ENCODE measurements around the gene OR51B6. TPM values are rescaled to one million over a fixed set of nuclear protein-coding genes. Genes with fewer than 3 reads are reported as not detected.
"Not testable (repeated sequence)": the region's sequence is repeated elsewhere in the genome, so short reads cannot be mapped to it uniquely, and the experiment has no call there.

OR51B6 gene
- total RNA-seq, 1 donor from 2014 or later = not detected

GRCh38 chr11:5310423-5310822 is 40.9 kb upstream of the OR51B6 start:
- Mint-ChIP-seq H3K9me3 (ENCODE audit: unreplicated experiment) (no peaks in the 10 kb centered on the region), H3K4me1 (ENCODE audit: unreplicated experiment) (no peaks in the 10 kb centered on the region)
- no peak for TF ChIP-seq CTCF (IDR thresholded peaks at IDR 0.05)

GRCh38 chr11:5313326-5314023 is 37.8 kb upstream of the OR51B6 start:
- H3K27me3 Mint-ChIP-seq (ENCODE audit: unreplicated experiment) = peaks cover 17% of the 10 kb centered on the region
- H3K27ac Mint-ChIP-seq (ENCODE audit: unreplicated experiment); H3K9me3 Mint-ChIP-seq (ENCODE audit: unreplicated experiment); DNase-seq (ENCODE audit: extremely low spot score, unreplicated experiment); H3K36me3 Mint-ChIP-seq (ENCODE audit: unreplicated experiment); H3K4me3 Mint-ChIP-seq (ENCODE audit: unreplicated experiment); H3K4me1 Mint-ChIP-seq (ENCODE audit: unreplicated experiment): not testable (repeated sequence)

More at GRCh38 chr11:5310423-5310822, 40.9 kb upstream of the OR51B6 start:
- no peak for DNase-seq (ENCODE audit: extremely low spot score, unreplicated experiment)
- Mint-ChIP-seq H3K27ac (ENCODE audit: unreplicated experiment) (no peak overlapping the region), H3K36me3 (ENCODE audit: unreplicated experiment) (no peaks in the 10 kb centered on the region), H3K27me3 (ENCODE audit: unreplicated experiment) (peaks cover 19% of the 10 kb centered on the region), H3K4me3 (ENCODE audit: unreplicated experiment) (no peak overlapping the region)

- Mint-ChIP-seq H3K4me3 (ENCODE audit: unreplicated experiment) (no peak overlapping the region), H3K27me3 (ENCODE audit: unreplicated experiment) (peaks cover 13% of the 10 kb centered on the region), H3K36me3 (ENCODE audit: unreplicated experiment) (no peaks in the 10 kb centered on the region), H3K9me3 (ENCODE audit: unreplicated experiment) (no peaks in the 10 kb centered on the region), H3K4me1 (ENCODE audit: unreplicated experiment) (no peaks in the 10 kb centered on the region), H3K27ac (ENCODE audit: unreplicated experiment) (no peak overlapping the region)
- DNase-seq (ENCODE audit: extremely low spot score, unreplicated experiment) = no peak
- no peak for TF ChIP-seq CTCF (IDR thresholded peaks at IDR 0.05)
These were observed 34.0 kb upstream of the OR51B6 start for GRCh38 chr11:5317292-5317691.

GRCh38 chr11:5324197-5324596 is 27.1 kb upstream of the OR51B6 start, which contains the start of gene OR51B2:
Gene OR51B2 (minus strand): TSS chr11:5324297. CDS start chr11:5324297, 0 bp downstream.
- TF ChIP-seq CTCF (IDR thresholded peaks at IDR 0.05) = no peak
- Mint-ChIP-seq H3K4me1 (ENCODE audit: unreplicated experiment) (no peaks in the 10 kb centered on the region), H3K4me3 (ENCODE audit: unreplicated experiment) (no peak within 1 kb of the TSS), H3K36me3 (ENCODE audit: unreplicated experiment) (no peaks in the 10 kb centered on the region), H3K27me3 (ENCODE audit: unreplicated experiment) (peaks cover 25% of the 10 kb centered on the region), H3K9me3 (ENCODE audit: unreplicated experiment) (no peaks in the 10 kb centered on the region), H3K27ac (ENCODE audit: unreplicated experiment) (no peak within 1 kb of the TSS)
- no peak for DNase-seq (ENCODE audit: extremely low spot score, unreplicated experiment)

- H3K9me3 Mint-ChIP-seq (ENCODE audit: unreplicated experiment) = no peaks in the 10 kb centered on the region
- H3K27me3 Mint-ChIP-seq (ENCODE audit: unreplicated experiment) = peaks cover 7% of the 10 kb centered on the region
- no peaks in the 10 kb centered on the region for H3K4me1 Mint-ChIP-seq (ENCODE audit: unreplicated experiment)
- H3K4me3 Mint-ChIP-seq (ENCODE audit: unreplicated experiment) = no peak overlapping the region
- no peaks in the 10 kb centered on the region for H3K36me3 Mint-ChIP-seq (ENCODE audit: unreplicated experiment)
- H3K27ac Mint-ChIP-seq (ENCODE audit: unreplicated experiment) = no peak overlapping the region
- no peak for TF ChIP-seq CTCF (IDR thresholded peaks at IDR 0.05)
- no peak for DNase-seq (ENCODE audit: extremely low spot score, unreplicated experiment)
These were observed 16.1 kb upstream of the OR51B6 start for GRCh38 chr11:5335170-5335569.
